ENCODE results near the gene CNOT11.

The CNOT11 gene

DNA sequence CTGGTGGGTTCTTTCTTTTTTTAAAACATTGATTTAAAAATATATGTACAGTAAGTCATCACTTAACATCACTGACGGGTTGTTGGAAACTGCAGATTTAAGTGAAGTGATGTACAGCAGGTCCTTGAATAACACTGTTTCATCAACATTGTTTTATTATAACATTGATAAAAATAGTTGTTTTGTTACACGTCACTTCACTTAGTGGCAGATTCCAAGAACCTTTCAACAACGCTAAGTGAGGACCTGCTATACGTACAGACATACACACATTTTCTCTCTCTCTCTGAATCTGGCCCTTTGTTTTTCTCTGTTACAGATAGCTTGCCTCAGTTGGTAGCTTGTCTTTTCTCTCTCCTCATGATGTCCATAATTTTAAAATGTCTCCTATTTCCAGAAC lies 9.5 kb downstream of the CNOT11 start:
- no peak overlapping the region for H3K4me3 ChIP-seq (ENCODE audit: low read depth, low read length)
- TF ChIP-seq, protein P1, sequence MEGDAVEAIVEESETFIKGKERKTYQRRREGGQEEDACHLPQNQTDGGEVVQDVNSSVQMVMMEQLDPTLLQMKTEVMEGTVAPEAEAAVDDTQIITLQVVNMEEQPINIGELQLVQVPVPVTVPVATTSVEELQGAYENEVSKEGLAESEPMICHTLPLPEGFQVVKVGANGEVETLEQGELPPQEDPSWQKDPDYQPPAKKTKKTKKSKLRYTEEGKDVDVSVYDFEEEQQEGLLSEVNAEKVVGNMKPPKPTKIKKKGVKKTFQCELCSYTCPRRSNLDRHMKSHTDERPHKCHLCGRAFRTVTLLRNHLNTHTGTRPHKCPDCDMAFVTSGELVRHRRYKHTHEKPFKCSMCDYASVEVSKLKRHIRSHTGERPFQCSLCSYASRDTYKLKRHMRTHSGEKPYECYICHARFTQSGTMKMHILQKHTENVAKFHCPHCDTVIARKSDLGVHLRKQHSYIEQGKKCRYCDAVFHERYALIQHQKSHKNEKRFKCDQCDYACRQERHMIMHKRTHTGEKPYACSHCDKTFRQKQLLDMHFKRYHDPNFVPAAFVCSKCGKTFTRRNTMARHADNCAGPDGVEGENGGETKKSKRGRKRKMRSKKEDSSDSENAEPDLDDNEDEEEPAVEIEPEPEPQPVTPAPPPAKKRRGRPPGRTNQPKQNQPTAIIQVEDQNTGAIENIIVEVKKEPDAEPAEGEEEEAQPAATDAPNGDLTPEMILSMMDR (IDR thresholded peaks at IDR 0.05; ENCODE audit: low read depth, low read length, missing control alignments) = no peak
- no peak for DNase-seq (ENCODE audit: low read depth)

DNA sequence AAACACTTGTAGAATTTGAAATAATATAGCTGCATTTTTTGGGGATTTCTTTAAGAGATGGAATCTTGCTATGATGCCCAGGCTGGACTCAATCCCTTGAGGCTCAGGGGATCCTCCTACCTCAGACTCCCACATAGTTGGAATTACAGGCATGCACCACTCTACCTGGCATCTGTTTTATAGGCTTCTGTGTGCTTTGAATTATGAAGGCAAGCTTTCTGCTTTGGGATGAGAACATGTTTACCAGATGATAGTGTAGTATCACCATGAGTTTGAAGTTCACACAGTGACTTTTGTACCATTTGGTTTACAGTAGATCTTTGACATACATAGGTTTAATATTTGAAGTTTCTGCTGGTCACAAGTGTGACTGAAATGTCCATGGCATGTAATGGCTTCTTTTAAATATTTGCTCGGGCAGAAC lies 10.7 kb downstream of the CNOT11 start:
- DNase-seq (ENCODE audit: low read depth) = no peak
- TF ChIP-seq, protein P1 (IDR thresholded peaks at IDR 0.05; ENCODE audit: low read depth, low read length, missing control alignments) = no peak
- H3K4me3 ChIP-seq (ENCODE audit: low read depth, low read length) = no peak overlapping the region

DNA sequence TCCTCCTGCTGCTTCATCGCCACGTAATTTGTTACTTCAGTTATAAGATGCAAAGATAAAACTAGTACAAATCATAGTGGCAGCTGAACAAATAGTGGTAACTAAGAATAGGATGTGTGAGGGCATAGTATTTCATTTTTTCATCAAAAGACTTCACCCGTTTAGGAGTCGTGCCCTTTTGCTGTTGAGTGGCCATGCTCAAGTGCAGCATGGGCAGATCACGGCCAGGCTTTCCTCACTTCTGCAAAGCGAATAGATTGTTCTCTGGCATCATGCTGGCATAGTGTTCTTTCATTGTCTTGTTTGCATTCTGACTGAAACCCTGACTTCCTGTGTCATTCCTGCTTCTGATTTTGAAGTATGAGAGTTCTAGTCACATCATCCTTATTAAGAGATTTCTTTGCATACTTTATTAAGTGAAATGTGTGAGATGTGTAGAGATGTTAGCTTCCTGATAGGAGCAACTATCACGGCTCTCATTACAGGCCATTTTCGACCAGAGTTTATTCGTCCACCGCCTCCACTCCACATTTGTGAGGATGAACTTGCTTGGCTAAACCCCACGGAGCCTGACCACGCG lies 11.8 kb downstream of the CNOT11 start:
- TF ChIP-seq, protein P1 (IDR thresholded peaks at IDR 0.05; ENCODE audit: low read depth, low read length, missing control alignments) = no peak
- no peak for DNase-seq (ENCODE audit: low read depth)
- H3K4me3 ChIP-seq (ENCODE audit: low read depth, low read length) = no peak overlapping the region

DNA sequence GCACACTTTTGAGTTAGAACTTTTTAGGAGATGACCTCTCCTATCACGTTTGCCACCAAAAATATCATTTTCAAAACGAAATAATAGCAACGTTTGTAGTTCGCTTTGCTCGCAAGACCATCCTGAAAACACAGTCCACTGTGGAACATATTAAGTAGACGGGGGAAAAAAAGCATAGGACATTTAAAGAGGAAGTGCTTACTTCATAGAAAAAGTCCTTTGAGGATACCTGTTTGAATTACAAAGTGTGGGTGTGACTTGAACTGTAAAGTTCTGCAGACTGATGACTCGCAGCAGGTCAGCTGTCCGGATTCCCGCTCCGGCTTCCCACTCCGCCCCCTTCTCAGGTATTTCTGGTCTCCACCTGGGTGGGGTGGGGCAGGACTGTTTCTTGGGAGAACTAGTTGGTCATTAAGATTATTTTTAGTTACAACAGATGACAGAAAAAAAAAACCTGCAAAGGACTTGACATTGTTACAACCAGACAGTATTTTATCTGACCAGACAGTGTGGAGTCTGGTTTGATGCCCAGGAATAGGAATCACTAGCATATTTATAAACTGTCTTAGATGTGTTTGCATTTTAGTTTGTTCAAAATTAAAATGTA lies 13.3 kb downstream of the CNOT11 start:
- no peak overlapping the region for H3K4me3 ChIP-seq (ENCODE audit: low read depth, low read length)
- TF ChIP-seq, protein P1 (IDR thresholded peaks at IDR 0.05; ENCODE audit: low read depth, low read length, missing control alignments) = no peak
- no peak for DNase-seq (ENCODE audit: low read depth)

DNA sequence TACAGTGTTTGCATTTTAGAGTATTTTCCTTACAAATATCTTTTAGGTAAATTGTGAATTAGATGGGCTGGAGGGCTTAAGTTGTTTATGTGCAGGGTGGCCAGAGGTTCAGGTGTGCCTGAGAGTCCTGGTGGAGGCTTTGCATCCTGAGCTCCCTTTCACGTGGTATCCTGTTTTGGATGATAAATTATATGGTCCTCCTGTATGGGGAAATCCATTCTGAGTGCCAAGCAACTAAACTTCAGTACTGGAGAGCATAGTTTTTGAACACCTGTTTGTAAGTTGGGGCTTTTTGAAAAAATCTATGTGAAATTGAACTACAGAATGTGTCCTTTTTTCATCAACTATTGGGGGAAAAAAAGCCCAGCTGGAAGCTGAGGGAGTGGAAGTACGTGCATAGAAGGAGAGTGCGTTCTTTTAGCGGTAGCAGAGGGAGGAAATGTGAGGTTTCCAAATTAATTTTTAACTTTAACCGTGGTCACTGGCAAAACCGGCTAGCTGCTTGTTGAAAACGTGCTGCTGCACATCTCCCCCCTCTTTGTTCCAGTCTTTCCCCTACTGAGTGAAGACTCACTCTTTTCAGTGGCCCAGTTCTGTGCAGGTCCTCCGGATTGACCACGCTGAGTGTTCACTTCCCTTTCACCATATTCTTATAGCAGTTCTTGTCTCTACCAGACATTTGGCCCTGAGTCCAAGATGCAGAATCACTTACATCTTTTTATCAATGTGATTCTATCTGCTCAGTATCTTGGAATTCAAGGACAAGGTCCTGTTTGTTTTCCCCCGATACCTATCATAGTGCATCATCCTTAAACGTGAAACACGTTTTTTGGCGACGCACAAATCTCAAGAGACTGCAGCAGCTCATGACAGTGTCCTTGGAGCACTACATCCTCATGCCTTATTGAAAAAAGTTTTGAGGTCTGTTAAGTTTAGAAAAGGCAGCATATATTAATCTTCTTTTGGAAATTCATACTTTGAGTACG lies 15.3 kb downstream of the CNOT11 start:
- H3K4me3 ChIP-seq (ENCODE audit: low read depth, low read length) = no peak overlapping the region
- TF ChIP-seq, protein P1 (IDR thresholded peaks at IDR 0.05; ENCODE audit: low read depth, low read length, missing control alignments) = no peak
- no peak for DNase-seq (ENCODE audit: low read depth)

DNA sequence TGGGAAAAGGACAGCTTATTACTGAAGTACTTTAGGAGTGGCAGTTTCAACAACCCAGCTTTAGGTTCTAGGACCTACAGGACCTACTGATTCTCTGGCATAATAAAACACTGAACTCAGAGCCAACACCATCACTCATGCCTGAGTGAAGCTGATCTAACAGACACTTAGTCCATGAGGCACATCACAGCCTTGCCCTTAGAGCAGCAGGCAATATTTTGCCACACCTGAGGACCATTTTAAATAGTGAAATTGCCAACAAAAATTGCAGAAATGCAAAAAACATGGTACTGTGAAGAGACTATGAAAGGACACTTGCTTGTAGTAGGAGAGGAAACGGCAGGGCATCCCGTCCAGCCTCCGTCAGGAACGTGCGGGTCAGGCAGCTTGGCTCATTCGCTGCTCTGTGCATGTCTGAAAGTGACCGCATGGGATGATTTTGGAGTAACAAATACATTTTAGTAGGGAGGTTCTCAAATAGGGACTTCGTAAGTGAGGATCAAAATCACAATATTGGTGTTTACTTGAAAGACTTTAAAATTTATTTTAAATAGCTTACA lies 18.1 kb downstream of the CNOT11 start:
- TF ChIP-seq, protein P1 (IDR thresholded peaks at IDR 0.05; ENCODE audit: low read depth, low read length, missing control alignments) = no peak

More for the DNA sequence above, 18.1 kb downstream of the CNOT11 start:
- H3K4me3 ChIP-seq (ENCODE audit: low read depth, low read length) = no peak overlapping the region
- DNase-seq (ENCODE audit: low read depth) = no peak

Data from GM12864 (cell line).